DMS153 (cell line): Measurements from ENCODE around the gene PPFIBP1.
"Not testable (repeated sequence)": the region's sequence is repeated elsewhere in the genome, so short reads cannot be mapped to it uniquely, and the experiment has no call there.

Experiments used
- DNase-seq: peaks from one replicate; lab custom pipeline; 2025; lab: John Stamatoyannopoulos, UW

Gene PPFIBP1

GRCh38 chr12:27566626-27567025 is 42.6 kb downstream of the PPFIBP1 start:
- no peak for DNase-seq

- no peak for DNase-seq
These were observed 47.5 kb downstream of the PPFIBP1 start for GRCh38 chr12:27571463-27571862.

- DNase-seq: no peak
These were observed 48.7 kb downstream of the PPFIBP1 start for GRCh38 chr12:27572486-27573255.

DNA sequence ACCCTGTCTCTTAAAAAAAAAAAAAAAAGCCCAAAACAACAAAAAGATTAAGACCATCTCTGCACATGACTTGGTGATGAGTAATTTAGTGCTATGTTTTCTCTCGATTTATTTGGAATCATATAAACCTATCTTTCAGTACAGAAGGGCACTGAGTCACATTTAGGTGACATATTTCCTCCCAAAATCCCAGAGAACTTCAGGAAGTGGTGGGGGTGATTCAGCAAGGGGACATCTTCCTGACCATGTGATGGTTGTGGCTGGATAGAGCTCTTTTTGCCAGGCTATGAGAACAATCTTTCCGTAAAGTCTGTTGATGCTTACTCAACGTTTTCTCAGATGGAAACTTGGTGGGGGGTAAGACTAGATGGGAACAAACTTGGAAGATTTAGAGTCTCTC is 50.0 kb downstream of the PPFIBP1 start:
- DNase-seq: no peak

GRCh38 chr12:27575090-27575761 is 51.2 kb downstream of the PPFIBP1 start:
- no peak for DNase-seq

GRCh38 chr12:27575762-27576118 is 51.7 kb downstream of the PPFIBP1 start:
- DNase-seq: no peak

- DNase-seq: no peak
These were observed 52.8 kb downstream of the PPFIBP1 start for GRCh38 chr12:27576667-27577347.

DNA sequence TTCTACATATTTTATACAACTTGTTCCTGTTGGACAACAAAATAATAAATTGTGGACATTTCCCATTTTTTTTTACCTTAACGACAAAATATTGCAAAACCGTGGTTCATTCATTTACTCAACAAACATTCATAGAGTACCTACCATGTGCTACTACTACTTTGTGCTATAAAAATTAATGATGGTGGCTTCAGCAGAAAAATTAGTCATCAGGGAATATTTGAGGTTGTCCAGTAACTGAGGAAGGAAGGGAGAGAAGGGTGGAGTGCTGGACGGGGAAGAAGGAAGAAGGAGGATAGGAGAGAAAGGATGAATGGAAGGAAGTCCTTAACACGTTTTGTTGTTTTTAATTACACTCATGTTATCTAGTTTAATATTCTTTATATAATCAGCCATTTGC is 53.7 kb downstream of the PPFIBP1 start:
- no peak for DNase-seq

- DNase-seq: no peak
These were observed 54.8 kb downstream of the PPFIBP1 start for GRCh38 chr12:27578689-27579372.

DNA sequence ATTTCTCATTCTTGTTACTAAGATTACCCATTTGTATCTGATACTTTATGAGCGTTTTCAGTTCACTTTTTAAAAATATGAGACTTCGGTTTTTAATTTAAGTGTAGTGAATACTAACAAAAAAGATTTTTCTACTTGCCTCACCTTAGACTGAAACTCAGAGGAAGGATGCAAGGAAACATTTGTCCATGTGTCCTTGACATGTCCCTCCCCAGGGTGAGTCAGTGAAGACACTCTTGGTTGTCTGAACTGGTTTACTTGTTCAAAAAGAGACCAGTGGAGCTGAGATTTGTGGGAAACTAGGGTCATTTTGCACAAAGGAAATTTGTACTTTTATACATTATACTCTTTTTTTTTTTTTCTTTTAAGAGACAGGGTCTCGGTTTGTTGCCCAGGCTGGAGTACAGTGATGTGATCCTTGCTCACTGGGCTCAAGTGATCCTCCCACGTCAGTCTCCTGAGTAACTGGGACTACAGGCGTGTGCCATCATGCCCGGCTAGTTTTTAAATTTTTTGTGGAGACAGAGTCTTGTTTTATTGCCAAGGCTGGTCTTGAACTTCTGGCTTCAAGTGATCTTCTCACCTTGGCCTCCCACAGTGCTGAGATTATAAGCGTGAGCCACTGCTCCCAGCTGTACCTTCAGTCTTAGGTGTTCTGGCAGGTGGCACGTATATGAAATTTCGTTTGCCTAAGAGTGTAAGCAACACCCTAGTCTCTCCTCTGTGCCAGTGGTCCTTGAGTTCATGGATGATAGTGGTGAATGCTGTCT is 56.7 kb downstream of the PPFIBP1 start:
- DNase-seq: no peak

DNA sequence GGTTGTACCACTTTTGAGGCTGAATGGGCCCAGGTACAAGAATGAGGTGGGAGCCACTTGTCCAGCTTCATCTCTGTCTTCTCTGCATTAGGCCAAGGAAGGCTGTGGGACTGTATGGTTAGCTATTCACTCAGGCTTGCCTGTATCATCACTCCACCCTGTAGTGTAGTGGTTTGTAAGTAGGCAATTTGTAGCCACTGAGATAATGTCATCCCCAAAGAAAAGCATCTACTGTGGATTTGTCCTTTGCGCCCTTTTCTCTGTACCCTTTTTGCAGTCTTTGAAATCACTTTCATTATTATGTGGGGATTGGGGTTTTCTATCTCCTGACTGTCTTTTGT is 57.3 kb downstream of the PPFIBP1 start:
- DNase-seq: not testable (repeated sequence)

DNA sequence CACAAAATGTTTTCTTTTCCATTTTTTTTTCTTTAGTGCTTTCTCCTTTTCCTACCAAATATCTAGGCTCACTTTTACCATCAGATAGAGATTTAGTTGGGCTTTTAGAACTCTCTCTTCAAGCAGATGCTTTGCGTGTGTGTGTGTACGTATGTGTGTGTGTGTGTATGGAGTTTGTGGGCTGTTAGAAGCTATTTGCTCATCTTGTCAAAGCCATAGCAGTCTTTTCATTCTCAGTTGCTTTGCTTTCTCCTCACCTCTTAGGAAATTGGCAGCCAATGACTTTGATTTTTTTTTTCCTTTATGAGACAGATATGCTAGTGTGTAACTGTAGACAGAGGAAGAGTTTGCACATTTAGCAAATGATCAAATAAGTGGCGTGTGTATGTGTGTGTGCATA is 57.8 kb downstream of the PPFIBP1 start:
- not testable (repeated sequence) for DNase-seq

- not testable (repeated sequence) for DNase-seq
These were observed 58.4 kb downstream of the PPFIBP1 start for GRCh38 chr12:27582445-27582844.

GRCh38 chr12:27583057-27583797 is 59.2 kb downstream of the PPFIBP1 start:
- DNase-seq: no peak

GRCh38 chr12:27583981-27584380 is 60.0 kb downstream of the PPFIBP1 start:
- DNase-seq: no peak

- DNase-seq: no peak
These were observed 61.8 kb downstream of the PPFIBP1 start for GRCh38 chr12:27585739-27586265.

GRCh38 chr12:27588075-27588730 is 64.2 kb downstream of the PPFIBP1 start:
- not testable (repeated sequence) for DNase-seq

GRCh38 chr12:27588776-27589175 is 64.8 kb downstream of the PPFIBP1 start:
- no peak for DNase-seq

DNA sequence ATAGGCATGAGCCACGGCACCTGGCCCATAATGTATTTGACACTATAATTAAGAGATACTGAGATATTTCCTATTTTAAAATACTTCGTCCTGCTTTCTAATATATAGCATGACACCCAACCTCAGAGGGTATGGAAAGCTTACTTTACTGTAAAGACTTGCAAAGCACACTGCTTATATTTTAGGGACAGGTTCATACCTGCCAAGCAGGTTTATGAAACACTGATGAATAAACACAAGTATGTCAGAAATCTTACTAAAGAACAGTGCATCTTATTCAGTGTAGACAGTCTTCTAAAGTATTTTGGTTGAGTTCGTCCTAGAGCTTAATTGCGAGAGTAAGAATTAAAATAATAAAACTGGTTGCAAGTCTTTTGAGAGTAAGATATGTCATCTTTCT is 65.4 kb downstream of the PPFIBP1 start:
- no peak for DNase-seq

DNA sequence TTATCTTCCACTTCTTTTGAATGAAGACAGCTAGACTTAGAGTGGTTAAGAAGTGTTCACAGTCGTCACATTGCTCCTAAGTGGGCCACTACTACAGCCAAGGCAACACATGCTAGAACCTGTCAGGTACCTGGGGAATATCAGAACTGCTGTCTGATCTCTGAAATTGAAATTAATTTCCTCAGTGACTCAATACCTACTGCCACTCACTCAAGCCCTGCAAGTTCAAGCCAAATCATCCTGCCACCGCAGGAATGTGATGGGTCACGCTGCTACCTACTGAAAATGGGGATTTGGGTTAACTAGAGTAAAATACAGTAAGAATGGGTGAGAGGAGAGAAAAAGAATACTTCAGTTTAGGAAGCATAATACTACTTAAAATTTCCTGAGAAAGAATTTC is 67.7 kb downstream of the PPFIBP1 start:
- not testable (repeated sequence) for DNase-seq
